ENCODE data around the gene FOSL1.

The FOSL1 gene

DNA sequence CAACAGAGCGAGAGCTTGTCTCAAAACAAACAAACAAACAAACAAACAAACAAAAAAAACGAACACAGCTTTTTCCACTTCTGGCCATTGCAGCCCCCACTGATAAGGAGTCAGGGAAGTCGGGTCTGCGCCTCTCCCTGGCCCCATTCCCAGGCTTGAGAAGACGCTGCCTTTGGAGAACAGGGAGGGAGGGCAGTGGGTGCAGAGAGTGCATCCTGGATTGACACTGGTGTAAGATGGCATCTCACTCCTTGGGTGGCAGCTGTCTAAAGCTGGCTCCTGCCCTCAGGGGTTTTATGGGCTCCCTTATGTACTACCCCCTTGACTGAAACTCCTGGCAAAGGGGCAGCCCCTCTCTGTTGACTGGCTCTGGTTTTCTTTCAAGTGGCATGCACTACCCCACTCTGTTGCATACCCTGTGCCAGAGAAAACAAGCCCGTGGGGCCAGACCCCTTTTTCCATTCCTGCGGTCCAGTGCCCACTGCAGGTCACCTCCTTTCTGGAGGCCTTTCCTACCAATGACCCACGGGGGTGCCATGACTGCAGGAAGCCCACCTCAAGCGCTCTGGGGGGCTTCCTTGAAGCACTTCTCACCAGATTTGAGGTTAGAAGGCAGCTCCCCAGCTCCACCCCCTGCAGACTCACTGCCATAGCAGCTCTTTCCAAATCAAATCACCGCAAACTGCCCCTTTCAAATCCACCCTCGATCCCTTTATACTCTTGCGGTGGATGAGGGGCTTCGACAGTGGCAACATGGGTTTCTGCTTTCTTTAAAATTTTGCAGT is 31.8 kb upstream of the FOSL1 start:
- Mint-ChIP-seq H3K27ac (peak overlapping the region in 1 of 2 donors; percentile 35), H3K27me3 (peaks cover 0 to 2% of the 10 kb centered on the region in 2 donors), H3K4me3 (no peak overlapping the region)

DNA sequence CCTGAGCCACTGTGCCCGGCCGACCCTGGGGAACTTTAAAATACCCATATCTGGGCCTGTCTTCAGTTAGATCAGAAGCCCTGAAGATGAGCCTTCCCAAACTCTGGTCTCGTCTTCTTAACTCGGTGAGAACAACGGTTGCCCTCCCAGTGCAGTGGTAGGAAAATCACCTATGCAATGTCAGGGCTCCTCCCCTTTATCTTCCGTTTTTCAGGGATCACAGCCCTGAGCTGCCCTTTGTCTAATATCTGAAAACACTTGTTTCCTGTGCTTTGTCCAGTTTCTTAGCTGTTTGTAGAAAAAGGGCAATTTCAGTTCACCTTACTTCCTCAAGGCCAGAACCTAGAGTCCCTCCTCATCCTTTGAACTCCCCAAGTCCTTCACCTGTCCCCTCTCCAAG is 28.5 kb upstream of the FOSL1 start:
- Mint-ChIP-seq H3K4me3 (peak overlapping the region; percentile 67 to 81), H3K27ac (peak overlapping the region; percentile 97 to 98), H3K9me3 (no peaks in the 10 kb centered on the region), H3K4me1 (ENCODE audit: low read depth in 2 of 2) (peaks cover 16 to 33% of the 10 kb centered on the region in 2 donors), H3K36me3 (ENCODE audit: insufficient read depth) (peaks cover 24% of the 10 kb centered on the region), H3K27me3 (no peaks in the 10 kb centered on the region)
- no peak for ATAC-seq (replicated peaks)
- no peak for DNase-seq

More for the DNA sequence above, 31.8 kb upstream of the FOSL1 start:
- no peaks in the 10 kb centered on the region for H3K9me3 Mint-ChIP-seq
- H3K36me3 Mint-ChIP-seq (ENCODE audit: insufficient read depth) = peaks cover 20% of the 10 kb centered on the region
- H3K4me1 Mint-ChIP-seq (ENCODE audit: low read depth in 2 of 2) = peaks cover 16 to 29% of the 10 kb centered on the region in 2 donors
- no peak for ATAC-seq (replicated peaks)
- no peak for DNase-seq

DNA sequence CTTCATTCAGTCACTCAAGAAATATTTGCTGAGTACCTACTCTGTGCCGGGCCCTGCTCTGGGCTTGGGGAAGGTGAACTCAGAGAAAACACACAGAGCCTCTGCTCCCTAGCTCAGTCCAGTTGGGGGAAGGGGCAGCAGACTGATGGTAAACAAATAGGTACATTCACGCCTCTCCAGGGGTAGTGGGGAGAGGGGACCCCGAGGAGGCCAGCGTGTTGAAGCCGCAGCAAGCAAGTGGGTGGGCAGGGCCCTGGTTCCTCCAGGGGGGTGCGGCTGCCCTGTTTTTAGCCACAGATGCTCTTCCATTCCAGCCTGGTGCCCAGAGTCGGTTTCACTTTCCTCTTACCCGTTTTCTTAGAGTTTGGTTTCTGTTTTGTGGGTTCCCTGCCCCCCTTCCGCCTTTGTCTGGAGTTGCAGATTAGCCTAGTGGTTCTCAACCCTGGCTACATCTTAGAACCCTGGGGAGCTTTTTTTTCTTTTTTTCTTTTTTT is 27.8 kb upstream of the FOSL1 start:
- H3K4me1 Mint-ChIP-seq (ENCODE audit: low read depth in 2 of 2) = peaks cover 16 to 33% of the 10 kb centered on the region in 2 donors
- peak overlapping the region; percentile 97 to 98 for H3K27ac Mint-ChIP-seq
- H3K36me3 Mint-ChIP-seq (ENCODE audit: insufficient read depth) = peaks cover 31% of the 10 kb centered on the region
- peak overlapping the region; percentile 67 to 81 for H3K4me3 Mint-ChIP-seq
- H3K9me3 Mint-ChIP-seq = no peaks in the 10 kb centered on the region
- DNase-seq (peak; percentile 66 to 72 (median 68)), ATAC-seq (replicated peaks) (peak; percentile 97)
- no peaks in the 10 kb centered on the region for H3K27me3 Mint-ChIP-seq

DNA sequence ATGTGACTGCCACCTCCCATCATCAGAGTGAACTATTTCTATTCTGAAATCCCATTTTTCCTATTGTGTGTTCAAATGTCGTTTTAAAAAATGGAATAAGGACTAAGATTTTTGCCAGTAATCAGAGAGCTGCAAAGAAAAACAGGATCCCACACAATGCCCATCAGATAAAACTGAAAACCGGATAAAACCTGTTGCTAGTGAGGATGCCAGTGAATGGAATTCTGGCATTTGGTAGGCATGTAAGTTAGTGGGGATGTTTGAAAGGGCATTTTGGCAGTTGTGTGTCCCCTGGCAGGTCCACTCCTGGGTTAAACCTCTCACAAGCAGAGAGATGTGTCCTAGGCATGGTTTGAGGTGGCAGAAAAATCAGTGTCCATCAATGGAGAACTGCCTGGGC is 25.2 kb upstream of the FOSL1 start:
- peaks cover 22 to 29% of the 10 kb centered on the region in 2 donors for H3K4me1 Mint-ChIP-seq (ENCODE audit: low read depth in 2 of 2)
- H3K4me3 Mint-ChIP-seq = no peak overlapping the region
- H3K27me3 Mint-ChIP-seq = no peaks in the 10 kb centered on the region
- DNase-seq (no peak), ATAC-seq (replicated peaks) (no peak)
- no peaks in the 10 kb centered on the region for H3K9me3 Mint-ChIP-seq
- H3K27ac Mint-ChIP-seq = peak overlapping the region in 1 of 2 donors; percentile 5
- peaks cover 47% of the 10 kb centered on the region for H3K36me3 Mint-ChIP-seq (ENCODE audit: insufficient read depth)

DNA sequence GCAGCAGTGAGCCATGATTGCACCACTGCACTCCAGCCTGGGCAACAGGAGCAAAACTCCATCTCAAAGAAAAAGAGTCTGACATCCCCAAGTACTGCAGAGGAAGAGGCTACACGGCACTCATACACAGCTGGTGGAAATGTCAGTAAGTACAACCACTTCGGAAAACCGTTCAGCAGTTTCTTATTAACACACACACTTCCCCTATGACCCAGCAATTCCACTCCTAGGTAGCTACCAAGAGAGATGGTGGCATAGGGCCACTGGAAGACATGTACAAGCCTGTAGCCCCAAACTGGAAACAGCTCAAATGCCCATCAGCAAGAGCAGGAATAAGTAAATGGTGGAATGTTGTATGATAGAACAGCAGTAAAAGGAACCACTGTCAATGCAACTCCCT is 22.4 kb upstream of the FOSL1 start:
- no peaks in the 10 kb centered on the region for H3K9me3 Mint-ChIP-seq
- peaks cover 50% of the 10 kb centered on the region for H3K36me3 Mint-ChIP-seq (ENCODE audit: insufficient read depth)
- peaks cover 16 to 19% of the 10 kb centered on the region in 2 donors for H3K4me1 Mint-ChIP-seq (ENCODE audit: low read depth in 2 of 2)
- no peak overlapping the region for H3K4me3 Mint-ChIP-seq
- no peak overlapping the region for H3K27ac Mint-ChIP-seq
- DNase-seq (no peak), ATAC-seq (replicated peaks) (no peak)
- H3K27me3 Mint-ChIP-seq = no peaks in the 10 kb centered on the region

DNA sequence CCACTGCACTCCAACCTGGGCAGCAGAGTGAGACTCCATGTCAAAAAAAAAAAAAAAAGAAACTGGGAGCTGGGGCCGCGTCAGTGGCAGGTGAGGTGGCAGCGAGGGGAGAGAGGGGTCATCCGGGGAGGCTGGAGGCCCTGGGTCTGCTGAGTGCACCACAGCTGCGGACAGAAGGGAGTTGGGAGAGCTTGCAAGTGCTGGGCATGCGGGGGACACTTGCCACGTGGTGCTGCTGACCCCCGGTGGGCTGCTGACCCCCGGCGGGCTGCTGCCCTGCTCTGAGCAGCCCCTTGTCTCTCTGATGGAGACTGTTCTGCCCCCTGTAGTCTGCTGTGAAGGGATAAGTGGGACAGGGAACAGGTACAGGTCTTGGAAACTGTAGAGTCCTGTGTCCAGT is 21.7 kb upstream of the FOSL1 start:
- peak overlapping the region in 1 of 2 donors; percentile 25 for H3K27ac Mint-ChIP-seq
- ATAC-seq (replicated peaks) (no peak), DNase-seq (no peak)
- no peaks in the 10 kb centered on the region for H3K27me3 Mint-ChIP-seq
- no peaks in the 10 kb centered on the region for H3K9me3 Mint-ChIP-seq
- peaks cover 55% of the 10 kb centered on the region for H3K36me3 Mint-ChIP-seq (ENCODE audit: insufficient read depth)
- peak overlapping the region; percentile 8 to 91 for H3K4me3 Mint-ChIP-seq
- H3K4me1 Mint-ChIP-seq (ENCODE audit: low read depth in 2 of 2) = peaks cover 17 to 18% of the 10 kb centered on the region in 2 donors

DNA sequence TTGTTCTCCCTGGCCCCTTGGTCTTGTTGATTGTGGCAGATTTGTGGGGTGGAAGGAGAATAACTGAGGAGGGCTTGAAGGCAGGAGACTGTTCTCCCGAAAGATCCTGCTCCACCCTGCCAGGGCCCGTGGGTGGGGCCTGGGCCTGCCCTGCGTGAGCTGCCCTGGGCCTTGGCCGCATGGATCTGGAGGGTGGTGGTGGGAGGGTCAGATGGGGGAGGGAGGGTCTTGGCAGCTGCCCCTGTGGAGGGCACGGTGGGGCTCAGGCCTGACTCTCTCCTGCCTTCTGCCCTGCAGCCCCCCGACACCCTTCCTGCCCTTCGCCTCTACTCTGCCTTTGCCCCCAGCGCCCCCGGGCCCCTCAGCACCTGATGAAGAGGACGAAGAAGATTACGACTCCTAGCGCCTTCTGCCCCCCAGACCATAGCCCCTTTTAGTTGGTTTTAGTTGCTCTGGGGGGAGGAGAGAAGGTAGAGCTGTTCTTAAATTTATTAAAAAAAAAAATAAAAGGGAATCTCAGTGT is 20.9 kb upstream of the FOSL1 start:
- H3K9me3 Mint-ChIP-seq = no peaks in the 10 kb centered on the region
- H3K27ac Mint-ChIP-seq = peak overlapping the region in 1 of 2 donors; percentile 25
- no peaks in the 10 kb centered on the region for H3K27me3 Mint-ChIP-seq
- no peak for DNase-seq
- peaks cover 55% of the 10 kb centered on the region for H3K36me3 Mint-ChIP-seq (ENCODE audit: insufficient read depth)
- ATAC-seq (replicated peaks) = no peak
- H3K4me1 Mint-ChIP-seq (ENCODE audit: low read depth in 2 of 2) = peaks cover 24 to 26% of the 10 kb centered on the region in 2 donors
- peak overlapping the region; percentile 91 to 92 for H3K4me3 Mint-ChIP-seq

DNA sequence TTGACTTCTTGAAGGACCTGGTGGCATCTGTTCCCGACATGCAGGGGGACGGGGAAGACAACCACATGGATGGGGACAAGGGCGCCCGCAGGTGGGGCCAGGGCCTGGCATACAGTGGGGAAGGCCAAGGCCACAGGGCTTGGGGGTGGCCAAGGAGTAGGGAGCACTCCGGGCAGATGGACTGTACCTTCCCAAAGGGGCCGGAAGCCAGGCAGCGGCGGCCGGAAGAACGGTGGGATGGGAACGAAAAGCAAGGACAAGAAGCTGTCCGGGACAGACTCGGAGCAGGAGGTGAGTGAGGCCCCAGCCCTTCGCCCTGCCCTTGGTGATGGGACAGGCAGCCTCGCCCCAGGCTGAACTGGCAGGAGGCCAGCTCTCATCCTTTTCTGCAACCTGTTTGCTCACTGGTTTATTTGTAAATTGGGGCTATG is 20.2 kb upstream of the FOSL1 start:
- ATAC-seq (replicated peaks) (no peak), DNase-seq (no peak)
- peaks cover 55% of the 10 kb centered on the region for H3K36me3 Mint-ChIP-seq (ENCODE audit: insufficient read depth)
- H3K4me3 Mint-ChIP-seq = peak overlapping the region; percentile 91 to 92
- peaks cover 25 to 28% of the 10 kb centered on the region in 2 donors for H3K4me1 Mint-ChIP-seq (ENCODE audit: low read depth in 2 of 2)
- no peaks in the 10 kb centered on the region for H3K27me3 Mint-ChIP-seq
- no peaks in the 10 kb centered on the region for H3K9me3 Mint-ChIP-seq
- H3K27ac Mint-ChIP-seq = peak overlapping the region; percentile 90

GRCh38 chr11:65919573-65920371 is 19.6 kb upstream of the FOSL1 start:
- H3K9me3 Mint-ChIP-seq = no peaks in the 10 kb centered on the region
- peaks cover 30 to 35% of the 10 kb centered on the region in 2 donors for H3K4me1 Mint-ChIP-seq (ENCODE audit: low read depth in 2 of 2)

DNA sequence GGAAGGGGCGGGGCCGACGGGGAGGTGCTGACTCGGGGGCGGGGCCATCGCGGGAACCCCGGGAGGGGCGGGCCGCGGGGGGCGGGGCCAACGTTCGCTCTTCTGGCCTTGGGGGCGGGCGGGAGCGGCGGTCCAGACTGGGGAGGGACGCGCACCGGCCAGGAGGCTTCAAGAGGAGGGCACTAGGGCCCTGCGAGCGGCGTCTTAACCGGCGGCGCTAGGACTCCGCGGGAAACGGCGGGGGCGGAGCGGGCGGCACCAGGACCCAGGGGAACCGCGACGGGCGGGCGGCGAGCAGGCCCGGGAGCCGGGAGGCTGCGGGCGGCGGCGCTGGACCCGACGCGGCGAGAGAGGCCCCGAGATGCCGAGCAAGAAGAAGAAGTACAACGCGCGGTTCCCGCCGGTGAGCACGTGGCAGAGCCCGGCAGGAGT is 19.0 kb upstream of the FOSL1 start, which contains the start of gene DRAP1:
Gene DRAP1, plus strand, starts transcription at position 286 of the 432 bp plus-strand sequence. Its CDS starts 76 bp downstream, at position 362.
- peaks cover 33 to 38% of the 10 kb centered on the region in 2 donors for H3K4me1 Mint-ChIP-seq (ENCODE audit: low read depth in 2 of 2)

More at GRCh38 chr11:65919573-65920371, 19.6 kb upstream of the FOSL1 start:
- peaks cover 52% of the 10 kb centered on the region for H3K36me3 Mint-ChIP-seq (ENCODE audit: insufficient read depth)
- peak in 2 of 3 experiments; percentile 52 to 56 for DNase-seq
- H3K27me3 Mint-ChIP-seq = no peaks in the 10 kb centered on the region
- ATAC-seq (replicated peaks) = peak; percentile 39
- peak overlapping the region; percentile 91 to 92 for H3K4me3 Mint-ChIP-seq
- peak overlapping the region; percentile 90 for H3K27ac Mint-ChIP-seq

GRCh38 chr11:65918211-65919140 is 18.3 kb upstream of the FOSL1 start, which contains the start of gene C11orf68:
TSS of gene C11orf68 (minus strand) at chr11:65919062. CDS start at chr11:65919031, 31 bp downstream.
- Mint-ChIP-seq H3K27me3 (no peaks in the 10 kb centered on the region), H3K27ac (peak within 1 kb of the TSS; percentile 90), H3K4me3 (peak within 1 kb of the TSS; percentile 91 to 92), H3K9me3 (no peaks in the 10 kb centered on the region), H3K36me3 (ENCODE audit: insufficient read depth) (peaks cover 49% of the 10 kb centered on the region), H3K4me1 (ENCODE audit: low read depth in 2 of 2) (peaks cover 33 to 38% of the 10 kb centered on the region in 2 donors)
- DNase-seq (peak in 2 of 3 experiments; percentile 22 to 37), ATAC-seq (replicated peaks) (peak; percentile 67)

More for the DNA sequence above, 19.0 kb upstream of the FOSL1 start, which contains the start of gene DRAP1:
- Mint-ChIP-seq H3K36me3 (ENCODE audit: insufficient read depth) (peaks cover 52% of the 10 kb centered on the region), H3K27me3 (no peaks in the 10 kb centered on the region), H3K27ac (peak within 1 kb of the TSS; percentile 90), H3K4me3 (peak within 1 kb of the TSS; percentile 91 to 92), H3K9me3 (no peaks in the 10 kb centered on the region)
- DNase-seq (peak; percentile 95 to 97 (median 96)), ATAC-seq (replicated peaks) (peak; percentile 89)
